Measurements from ENCODE around the gene ILDR2. TPM values are rescaled to one million over a fixed set of nuclear protein-coding genes. Genes with fewer than 3 reads are reported as not detected.
A peak's percentile ranks its signal among the peaks of the same experiment; 100 is the strongest.

Gene ILDR2
- total and polyA plus RNA-seq, 9 of the 15 experiments (the other 6 are each of a cell fraction or from before 2014, with no cell fraction given): 0.03 to 0.31 (median 0.18) TPM; not detected in 2

GRCh38 chr1:166875734-166876539 is 99.4 kb downstream of the ILDR2 start, which contains the start of gene TADA1 (continued):
- no peak for TF ChIP-seq NR1H2 (CRISPR knock-in tag; IDR thresholded peaks at IDR 0.05)
- TF ChIP-seq ZNF717 (CRISPR knock-in tag; IDR thresholded peaks at IDR 0.05): no peak
- TF ChIP-seq SMARCA5 (IDR thresholded peaks at IDR 0.05): no peak
- TF ChIP-seq JUN (IDR thresholded peaks at IDR 0.05; ENCODE audit: borderline replicate concordance, low read depth, low read length): peak; percentile 4; the same call in 1 of the 2 replicates
- TF ChIP-seq JUN (CRISPR knock-in tag; IDR thresholded peaks at IDR 0.05; ENCODE audit: borderline replicate concordance): peak; percentile 74; the same call in 1 of the 2 replicates
- TF ChIP-seq ZNF146 (CRISPR knock-in tag; IDR thresholded peaks at IDR 0.05; ENCODE audit: unreplicated experiment): no peak
- TF ChIP-seq ZZZ3 (IDR thresholded peaks at IDR 0.05): no peak
- TF ChIP-seq ZNF398 (CRISPR knock-in tag; IDR thresholded peaks at IDR 0.05): no peak
- no peak for TF ChIP-seq BRF2 (IDR thresholded peaks at IDR 0.05; ENCODE audit: borderline replicate concordance, insufficient read depth, insufficient read length)
- no peak for TF ChIP-seq ZNF41 (CRISPR knock-in tag; conservative IDR thresholded peaks at IDR 0.05)
- TF ChIP-seq RHOXF2B (CRISPR knock-in tag; conservative IDR thresholded peaks at IDR 0.05): no peak
- TF ChIP-seq ILK (tag; IDR thresholded peaks at IDR 0.05; ENCODE audit: borderline replicate concordance, low read depth): no peak
- peak; percentile 95 for TF ChIP-seq HES1 (IDR thresholded peaks at IDR 0.05; ENCODE audit: low read depth)
- no peak for TF ChIP-seq CREB5 (CRISPR knock-in tag; IDR thresholded peaks at IDR 0.05)
- TF ChIP-seq ZNF507 (tag; conservative IDR thresholded peaks at IDR 0.05): no peak
- TF ChIP-seq FOXK2 (conservative IDR thresholded peaks at IDR 0.05 in 1 of 2, IDR thresholded peaks at IDR 0.05 in 1 of 2; ENCODE audit: low read depth in 2 of 2): peak; percentile 86 to 95
- no peak for TF ChIP-seq IRF2 (CRISPR knock-in tag; IDR thresholded peaks at IDR 0.05)
- peak; percentile 85 for TF ChIP-seq CREB3L1 (IDR thresholded peaks at IDR 0.05; ENCODE audit: borderline replicate concordance, low read depth)
- peak; percentile 19; the same call in 1 of the 2 replicates for TF ChIP-seq ZBTB43 (CRISPR knock-in tag; IDR thresholded peaks at IDR 0.05)

All from K562 (cell line).